ENCODE results near the gene ARID3A.

- TF ChIP-seq CTCF (IDR thresholded peaks at IDR 0.05; ENCODE audit: extremely low read depth in 1 of 2, insufficient read depth in 1 of 2, low read depth in 1 of 2, low read length in 2 of 2) (no peak), POLR2AphosphoS5 (IDR thresholded peaks at IDR 0.05; ENCODE audit: insufficient read depth, low read depth, low read length) (no peak), POLR2A (IDR thresholded peaks at IDR 0.05; ENCODE audit: low read depth, low read length) (no peak), EZH2 (IDR thresholded peaks at IDR 0.05; ENCODE audit: borderline replicate concordance, low read depth, low read length, severe bottlenecking) (no peak), MYC (IDR thresholded peaks at IDR 0.05; ENCODE audit: low read depth, low read length) (no peak), JUN (IDR thresholded peaks at IDR 0.05; ENCODE audit: borderline replicate concordance, insufficient read depth, insufficient read length, low read depth) (no peak), MAX (IDR thresholded peaks at IDR 0.05; ENCODE audit: insufficient read depth, insufficient read length) (no peak)
Observed at GRCh38 chr19:988510-988909, 62.7 kb downstream of the ARID3A start.
